Thymus (tissue), 14 donors: ENCODE results near the gene SSB. TPM values are rescaled to one million over a fixed set of nuclear protein-coding genes. Genes with fewer than 3 reads are reported as not detected.

Experiments used
- DNase-seq, 9 donors: peaks; one replicate each; pipeline ENCODE4 v3.0.0-alpha.2; 2013; ENCODE audit warnings: low spot score in 9 of 9, low read depth in 6 of 9, missing footprints in 1 of 9
- H3K27ac ChIP-seq, 2 donors: one replicate each; pipeline ENCODE4 v1.5.1; 2013; ENCODE audit warnings: control low read depth in 1 of 2, low read depth in 1 of 2, low read length in 1 of 2, mild to moderate bottlenecking in 1 of 2, moderate library complexity in 1 of 2
- H3K27me3 ChIP-seq, 2 donors: one replicate each; pipeline ENCODE4 v1.5.1; 2013; ENCODE audit warnings: low read length in 1 of 2; ENCODE audit not compliant: control insufficient read depth in 2 of 2, insufficient read depth in 1 of 2
- H3K36me3 ChIP-seq, 2 donors: one replicate each; pipeline ENCODE4 v1.5.1; 2013; ENCODE audit warnings: low read length in 1 of 2, mild to moderate bottlenecking in 1 of 2, moderate library complexity in 1 of 2; ENCODE audit not compliant: control insufficient read depth in 2 of 2, insufficient read depth in 2 of 2
- H3K4me1 ChIP-seq, 2 donors: one replicate each; pipeline ENCODE4 v1.5.1; 2013; ENCODE audit warnings: low read length in 2 of 2; ENCODE audit not compliant: control insufficient read depth in 2 of 2, insufficient read depth in 2 of 2
- H3K4me3 ChIP-seq, 2 donors: one replicate each; pipeline ENCODE4 v1.5.1; 2013; ENCODE audit warnings: low read length in 2 of 2, control low read depth in 1 of 2, mild to moderate bottlenecking in 1 of 2
- H3K9me3 ChIP-seq, 2 donors: one replicate each; pipeline ENCODE4 v1.5.1; 2013; ENCODE audit warnings: low read length in 1 of 2, mild to moderate bottlenecking in 1 of 2; ENCODE audit not compliant: control insufficient read depth in 2 of 2, insufficient read depth in 1 of 2
- WGBS: extraction: QIAGEN DNeasy Blood & Tissue Kit; methylation state at CpG from one replicate; pipeline ENCODE4 v1.1.7; 2013; 5-methylcytosine and 5-hydroxymethylcytosine counted together
- long read RNA-seq, 10 donors: transcript quantifications; one replicate each; lab custom pipeline, GENCODE V29; 2026
- polyA plus RNA-seq: library from polyadenylated mRNA; stranded (reverse); fragments of 200-250 nt; gene quantifications from one replicate; pipeline ENCODE4 v1.2.3, GENCODE V29; 2013
- total RNA-seq: library from RNA; stranded (reverse); fragments of 120-200 nt; gene quantifications from one replicate; pipeline ENCODE4 v1.2.4, GENCODE V29; 2013
- donor health status: healthy.

The SSB gene
- 98.1 TPM for total RNA-seq
- polyA plus RNA-seq, result 136 TPM
- long read RNA-seq, donor 1, partial matches to known transcripts, result 13 of 20 reads
- long read RNA-seq, donor 1, other reads (novel, unspliced or antisense), result 0 of 20 reads
- long read RNA-seq, donor 2, transcript SSB-206 (4 exons, 619 nt), result minor isoform, 9 of 391 reads
- long read RNA-seq, donor 2, transcript SSB-201 (12 exons, 1,709 nt), result major isoform, 63 of 391 reads
- long read RNA-seq, donor 2, partial matches to known transcripts, result 199 of 391 reads
- long read RNA-seq, donor 2, other reads (novel, unspliced or antisense), result 113 of 391 reads
- long read RNA-seq, donor 3, transcript SSB-206 (4 exons, 619 nt), result minor isoform, 16 of 354 reads
- long read RNA-seq, donor 3, transcript SSB-212 (2 exons, 392 nt), result major isoform, 37 of 354 reads
- long read RNA-seq, donor 3, transcript SSB-201 (12 exons, 1,709 nt), result minor isoform, 25 of 354 reads
- long read RNA-seq, donor 3, partial matches to known transcripts, result 274 of 354 reads
- long read RNA-seq, donor 3, other reads (novel, unspliced or antisense), result 0 of 354 reads
- long read RNA-seq, donor 4, transcript SSB-201 (12 exons, 1,709 nt), result major isoform, 10 of 193 reads
- long read RNA-seq, donor 4, transcript SSB-212 (2 exons, 392 nt), result minor isoform, 5 of 193 reads
- long read RNA-seq, donor 4, partial matches to known transcripts, result 102 of 193 reads
- long read RNA-seq, donor 4, other reads (novel, unspliced or antisense), result 71 of 193 reads
- long read RNA-seq, donor 5, transcript SSB-201 (12 exons, 1,709 nt), result minor isoform, 28 of 427 reads
- long read RNA-seq, donor 5, transcript SSB-212 (2 exons, 392 nt), result major isoform, 69 of 427 reads
- long read RNA-seq, donor 5, transcript SSB-206 (4 exons, 619 nt), result minor isoform, 21 of 427 reads
- long read RNA-seq, donor 5, partial matches to known transcripts, result 306 of 427 reads
- long read RNA-seq, donor 5, other reads (novel, unspliced or antisense), result 0 of 427 reads
- long read RNA-seq, donor 6, transcript SSB-201 (12 exons, 1,709 nt), result major isoform, 34 of 85 reads
- long read RNA-seq, donor 6, transcript SSB-202 (12 exons, 1,782 nt), result minor isoform, 5 of 85 reads
- long read RNA-seq, donor 6, partial matches to known transcripts, result 44 of 85 reads
- long read RNA-seq, donor 6, other reads (novel, unspliced or antisense), result 0 of 85 reads
- long read RNA-seq, donor 7, transcript SSB-201 (12 exons, 1,709 nt), result major isoform, 26 of 210 reads
- long read RNA-seq, donor 7, transcript SSB-212 (2 exons, 392 nt), result minor isoform, 22 of 210 reads
- long read RNA-seq, donor 7, partial matches to known transcripts, result 158 of 210 reads
- long read RNA-seq, donor 7, other reads (novel, unspliced or antisense), result 0 of 210 reads
- long read RNA-seq, donor 8, transcript SSB-201 (12 exons, 1,709 nt), result major isoform, 15 of 31 reads
- long read RNA-seq, donor 8, partial matches to known transcripts, result 14 of 31 reads
- long read RNA-seq, donor 8, other reads (novel, unspliced or antisense), result 0 of 31 reads
- long read RNA-seq, donor 9, transcript SSB-201 (12 exons, 1,709 nt), result major isoform, 18 of 84 reads
- long read RNA-seq, donor 9, transcript SSB-212 (2 exons, 392 nt), result minor isoform, 11 of 84 reads
- long read RNA-seq, donor 9, partial matches to known transcripts, result 51 of 84 reads
- long read RNA-seq, donor 9, other reads (novel, unspliced or antisense), result 0 of 84 reads
- long read RNA-seq, donor 10, transcript SSB-201 (12 exons, 1,709 nt), result major isoform, 8 of 113 reads
- long read RNA-seq, donor 10, transcript SSB-206 (4 exons, 619 nt), result minor isoform, 5 of 113 reads
- long read RNA-seq, donor 10, transcript SSB-212 (2 exons, 392 nt), result minor isoform, 5 of 113 reads
- long read RNA-seq, donor 10, partial matches to known transcripts, result 93 of 113 reads
- long read RNA-seq, donor 10, other reads (novel, unspliced or antisense), result 0 of 113 reads

DNA sequence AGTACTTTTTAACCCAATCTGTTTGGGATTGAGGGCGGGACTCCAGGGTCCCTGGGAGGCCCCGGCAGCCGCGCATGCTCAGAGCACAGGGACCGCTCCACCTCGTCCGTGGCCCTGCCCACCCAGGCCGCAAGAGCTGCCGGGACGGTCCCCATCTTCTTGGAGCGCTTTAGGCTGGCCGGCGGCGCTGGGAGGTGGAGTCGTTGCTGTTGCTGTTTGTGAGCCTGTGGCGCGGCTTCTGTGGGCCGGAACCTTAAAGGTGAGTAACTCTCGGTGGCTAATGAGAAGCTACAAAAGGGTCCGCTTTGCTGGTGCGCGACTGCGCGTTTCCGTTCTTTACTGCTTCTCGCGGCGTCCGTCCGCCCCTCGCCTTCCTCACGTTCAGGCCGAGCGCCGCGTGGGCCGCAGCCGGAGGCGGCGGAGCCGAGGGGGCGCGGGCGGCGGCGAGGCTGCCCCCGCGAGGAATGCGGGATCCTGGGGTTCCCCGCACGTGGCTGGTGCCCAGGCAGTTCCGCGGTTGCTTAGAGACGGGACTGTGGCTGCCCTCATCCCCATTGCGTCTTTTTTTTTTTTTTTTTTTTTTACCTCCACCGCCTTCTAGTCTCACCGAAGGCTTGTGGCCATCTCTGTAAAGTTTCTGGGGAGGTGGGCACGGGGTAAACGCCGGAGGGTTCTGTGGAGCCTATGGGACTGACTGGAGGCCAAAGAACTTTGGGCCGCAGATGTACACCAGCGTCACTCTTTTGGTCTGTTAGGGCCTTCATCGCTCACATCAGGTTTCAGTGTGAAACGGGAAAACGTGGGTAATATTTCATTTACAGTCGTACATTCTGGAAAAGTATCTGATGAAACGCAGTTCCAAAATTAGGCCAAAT lies at the start of gene SSB:
SSB (plus strand) TSS at position 154 of the 875 bp plus-strand sequence. CDS start 2,090 bp downstream, outside the sequence.
- H3K36me3 ChIP-seq, result peaks cover 6 to 14% of the 10 kb centered on the region in 2 donors
- WGBS, result under 1% methylated on average over 67 of the region's 67 CpGs
- H3K27ac ChIP-seq, result peak within 1 kb of the TSS; percentile 79 to 85
- peak within 1 kb of the TSS; percentile 60 to 82 for H3K4me3 ChIP-seq
- H3K9me3 ChIP-seq, result no peaks in the 10 kb centered on the region
- H3K4me1 ChIP-seq, result peaks cover 0 to 5% of the 10 kb centered on the region in 2 donors
- DNase-seq, result peak; percentile 71 to 93 (median 82)
- no peaks in the 10 kb centered on the region for H3K27me3 ChIP-seq

DNA sequence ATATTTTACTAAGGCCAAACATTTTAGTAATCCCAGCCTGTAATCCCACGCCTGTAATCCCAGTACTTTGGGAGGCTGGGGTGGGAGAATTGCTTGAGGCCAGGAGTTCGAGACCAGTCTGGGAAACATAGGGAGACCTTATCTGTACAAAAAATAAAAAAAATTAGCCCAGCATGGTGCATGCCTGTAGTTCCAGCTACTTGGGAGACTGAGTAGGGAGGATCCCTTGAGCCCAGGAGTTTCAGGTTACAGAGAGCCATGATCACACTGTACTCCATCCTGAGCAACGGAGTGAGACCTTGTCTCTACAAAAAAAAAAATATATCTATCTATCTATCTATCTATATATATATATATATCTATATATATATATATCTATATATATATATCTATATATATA lies 45.9 kb upstream of the SSB start:
- WGBS, result 96% methylated on average over 3 of the region's 3 CpGs

DNA sequence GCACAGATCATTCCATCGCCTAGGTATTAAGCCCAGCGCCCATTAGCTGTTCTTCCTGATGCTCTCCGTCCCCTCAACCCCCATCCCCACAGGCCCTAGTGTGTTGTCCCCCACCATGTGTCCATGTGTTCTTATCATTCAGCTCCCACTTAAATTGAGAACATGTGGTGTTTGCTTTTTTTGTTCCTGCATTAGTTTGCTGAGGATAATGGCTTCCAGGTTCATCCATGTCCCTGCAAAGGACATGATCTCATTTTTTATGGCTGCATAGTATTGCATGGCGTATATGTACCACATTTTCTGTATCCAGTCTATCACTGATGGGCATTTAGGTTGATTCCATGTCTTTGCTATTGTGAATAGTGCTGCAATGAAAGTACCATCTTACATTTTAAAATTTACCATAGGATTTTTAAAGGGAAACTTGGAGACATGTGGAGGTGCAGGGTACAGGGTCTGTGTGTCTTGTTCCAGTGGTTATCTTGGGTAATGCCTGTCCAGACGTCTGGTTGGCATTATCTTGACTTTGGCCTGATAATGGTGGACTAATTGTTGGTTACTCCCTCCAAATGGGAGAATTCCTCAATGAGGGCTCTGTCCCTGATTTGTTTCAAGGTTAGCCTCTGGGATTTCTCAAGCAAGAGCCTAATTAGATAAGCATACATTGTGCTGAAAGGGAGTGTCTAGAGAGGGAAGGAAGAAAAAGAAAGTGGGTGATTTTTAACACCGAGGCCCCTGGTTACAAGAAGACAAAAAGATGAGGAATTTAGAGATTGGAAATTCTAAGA lies 43.4 kb upstream of the SSB start:
- H3K4me3 ChIP-seq, result no peak overlapping the region
- no peaks in the 10 kb centered on the region for H3K4me1 ChIP-seq
- H3K27ac ChIP-seq, result no peak overlapping the region
- no peaks in the 10 kb centered on the region for H3K27me3 ChIP-seq
- H3K36me3 ChIP-seq, result peaks cover 0 to 3% of the 10 kb centered on the region in 2 donors
- no peak for DNase-seq
- no peaks in the 10 kb centered on the region for H3K9me3 ChIP-seq
- 81% methylated on average over 6 of the region's 6 CpGs for WGBS

More for the DNA sequence above, 45.9 kb upstream of the SSB start:
- no peak overlapping the region for H3K4me3 ChIP-seq
- H3K27ac ChIP-seq, result no peak overlapping the region
- no peaks in the 10 kb centered on the region for H3K9me3 ChIP-seq
- no peaks in the 10 kb centered on the region for H3K27me3 ChIP-seq
- DNase-seq, result no peak
- H3K4me1 ChIP-seq, result no peaks in the 10 kb centered on the region
- peaks cover 5 to 8% of the 10 kb centered on the region in 2 donors for H3K36me3 ChIP-seq

DNA sequence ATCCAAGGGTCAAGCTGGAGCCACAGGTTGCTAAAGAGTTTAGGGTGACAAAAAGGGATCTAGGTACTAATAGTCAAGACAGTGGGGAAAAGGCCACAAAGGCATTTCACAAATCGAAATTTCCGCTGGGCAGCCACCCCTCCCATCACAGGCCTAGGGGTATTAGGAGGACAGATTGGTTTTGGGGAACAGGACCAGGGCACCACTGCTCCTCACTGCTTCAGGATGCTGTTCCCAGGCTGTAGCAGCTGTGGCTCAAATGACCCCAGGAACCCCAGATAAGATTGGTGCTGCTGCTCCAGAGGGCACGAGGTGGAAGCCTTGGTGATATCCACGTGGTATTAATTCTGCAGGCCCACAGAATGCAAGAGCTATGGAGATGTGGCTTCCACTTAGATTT lies 42.3 kb upstream of the SSB start:
- H3K36me3 ChIP-seq, result peaks cover 0 to 3% of the 10 kb centered on the region in 2 donors
- no peak for DNase-seq
- no peak overlapping the region for H3K27ac ChIP-seq
- no peaks in the 10 kb centered on the region for H3K9me3 ChIP-seq
- H3K4me1 ChIP-seq, result no peaks in the 10 kb centered on the region
- no peaks in the 10 kb centered on the region for H3K27me3 ChIP-seq
- no peak overlapping the region for H3K4me3 ChIP-seq
- 96% methylated on average over 4 of the region's 4 CpGs for WGBS

DNA sequence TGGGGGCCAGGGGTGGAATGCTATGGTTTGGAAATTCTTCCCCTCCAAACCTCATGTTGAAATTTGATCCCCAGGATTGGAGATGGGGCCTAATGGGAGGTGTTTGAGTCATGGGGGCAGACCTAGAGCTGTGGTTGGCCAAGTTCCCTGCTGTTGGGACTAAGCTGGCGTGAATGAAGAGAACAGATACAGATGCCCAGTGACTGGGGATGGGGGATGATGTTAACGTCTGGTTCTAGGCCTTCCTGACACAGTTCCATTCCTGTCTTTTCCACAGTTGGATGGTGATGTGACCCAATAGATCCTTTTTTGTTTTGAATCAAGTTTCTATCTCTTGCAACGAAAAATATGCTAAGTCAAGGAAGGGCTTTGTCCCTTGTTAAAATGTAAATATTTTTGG lies 41.3 kb upstream of the SSB start:
- Histone ChIP-seq H3K27me3 (no peaks in the 10 kb centered on the region), H3K9me3 (no peaks in the 10 kb centered on the region), H3K36me3 (no peaks in the 10 kb centered on the region), H3K4me3 (no peak overlapping the region), H3K4me1 (no peaks in the 10 kb centered on the region), H3K27ac (no peak overlapping the region)
- over 99% methylated on average over 3 of the region's 3 CpGs for WGBS
- DNase-seq, result no peak

DNA sequence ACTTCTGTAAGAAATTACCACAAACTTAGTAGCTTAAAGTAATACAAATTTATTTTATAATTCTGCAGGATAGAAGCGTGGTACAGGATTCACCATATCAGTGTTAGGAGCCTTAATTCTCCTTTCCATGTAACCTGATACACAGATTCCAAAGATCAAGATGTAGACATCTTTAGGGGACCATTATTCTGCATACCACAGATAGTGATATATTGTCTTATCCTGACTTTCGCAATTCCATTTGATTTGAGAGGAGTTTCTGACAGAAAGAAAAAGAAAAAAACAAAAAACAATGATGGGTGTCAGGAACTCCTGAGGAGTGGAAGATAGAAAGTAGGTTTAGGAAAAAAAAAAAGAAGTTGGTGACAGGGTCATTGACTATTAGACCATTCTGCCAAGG lies 40.9 kb upstream of the SSB start:
- DNase-seq, result no peak
- Histone ChIP-seq H3K9me3 (no peaks in the 10 kb centered on the region), H3K36me3 (no peaks in the 10 kb centered on the region), H3K4me1 (no peaks in the 10 kb centered on the region), H3K27me3 (no peaks in the 10 kb centered on the region), H3K27ac (no peak overlapping the region), H3K4me3 (no peak overlapping the region)
- 97% methylated on average over 2 of the region's 2 CpGs for WGBS

DNA sequence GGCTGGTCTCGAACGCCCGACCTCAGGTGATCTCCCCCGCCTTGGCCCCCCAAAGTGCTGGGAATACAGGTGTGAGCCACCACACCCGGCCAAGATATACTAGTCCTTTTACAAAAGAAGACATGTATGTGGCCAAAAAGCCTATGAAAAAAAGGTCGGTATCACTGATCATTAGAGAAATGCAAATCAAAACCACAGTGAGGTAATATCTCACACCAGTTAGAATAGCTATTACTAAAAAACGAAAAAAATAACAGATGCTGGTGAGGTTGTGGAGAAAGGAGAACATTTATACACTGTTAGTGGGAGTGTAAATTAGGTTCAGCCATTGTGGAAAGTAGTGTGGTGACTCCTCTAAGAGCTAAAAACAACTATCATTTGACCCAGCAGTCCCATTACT lies 38.7 kb upstream of the SSB start:
- H3K9me3 ChIP-seq, result no peaks in the 10 kb centered on the region
- H3K4me3 ChIP-seq, result no peak overlapping the region
- H3K4me1 ChIP-seq, result no peaks in the 10 kb centered on the region
- no peak overlapping the region for H3K27ac ChIP-seq
- no peaks in the 10 kb centered on the region for H3K27me3 ChIP-seq
- WGBS, result 70% methylated on average over 7 of the region's 7 CpGs
- H3K36me3 ChIP-seq, result no peaks in the 10 kb centered on the region
- no peak for DNase-seq
